ENCODE data around the gene S100A6. TPM values are rescaled to one million over a fixed set of nuclear protein-coding genes. Genes with fewer than 3 reads are reported as not detected.

S100A6 gene
- total RNA-seq, 1 donor from 2014 or later: 154 TPM

- Mint-ChIP-seq H3K36me3 (ENCODE audit: low read depth) (peaks cover 14% of the 10 kb centered on the region), H3K27me3 (ENCODE audit: insufficient read depth) (peaks cover 4% of the 10 kb centered on the region), H3K4me3 (peak overlapping the region; percentile 49), H3K9me3 (no peaks in the 10 kb centered on the region), H3K27ac (peak overlapping the region; percentile 50), H3K4me1 (ENCODE audit: low read depth) (peaks cover 58% of the 10 kb centered on the region)
- DNase-seq (ENCODE audit: low spot score): no peak
- intact Hi-C loops (cut with micrococcal nuclease): loop anchor here (10.0 kb wide), 1 partner anchor 417 kb away; the partner anchor contains the start of genes CREB3L4 and SLC39A1
Measured at GRCh38 chr1:153547560-153548551, 12.1 kb upstream of the S100A6 start.

GRCh38 chr1:153546796-153547559, 11.2 kb upstream of the S100A6 start:
- Mint-ChIP-seq H3K27me3 (ENCODE audit: insufficient read depth) (peaks cover 4% of the 10 kb centered on the region), H3K27ac (peak overlapping the region; percentile 99), H3K4me1 (ENCODE audit: low read depth) (peaks cover 67% of the 10 kb centered on the region), H3K9me3 (no peaks in the 10 kb centered on the region), H3K4me3 (peak overlapping the region; percentile 13), H3K36me3 (ENCODE audit: low read depth) (peaks cover 21% of the 10 kb centered on the region)
- DNase-seq (ENCODE audit: low spot score): no peak
- intact Hi-C loops (cut with micrococcal nuclease): loop anchor here (10.0 kb wide), 1 partner anchor 418 kb away; the partner anchor contains the start of genes CREB3L4 and SLC39A1

DNA sequence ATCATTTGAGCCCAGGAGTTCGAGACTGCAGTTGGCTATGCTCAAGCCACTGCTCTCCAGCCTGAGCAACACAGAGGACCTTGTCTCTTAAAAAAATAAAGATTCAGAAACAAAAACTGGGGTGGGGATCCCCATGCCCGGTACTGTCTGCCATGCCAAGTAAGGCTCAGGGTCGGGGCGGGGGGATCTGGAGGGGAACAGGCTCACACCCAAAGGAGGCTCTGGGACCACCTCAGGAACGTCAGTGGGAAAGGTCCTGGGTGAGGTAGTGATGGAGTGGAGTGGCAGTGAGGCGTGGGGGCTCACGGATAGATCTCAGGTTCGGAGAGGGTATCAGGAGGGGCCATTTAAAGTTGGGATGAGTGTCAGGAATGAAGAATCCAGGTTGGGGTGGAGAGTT, 10.6 kb upstream of the S100A6 start:
- Mint-ChIP-seq H3K4me1 (ENCODE audit: low read depth) (peaks cover 73% of the 10 kb centered on the region), H3K36me3 (ENCODE audit: low read depth) (peaks cover 27% of the 10 kb centered on the region), H3K9me3 (no peaks in the 10 kb centered on the region), H3K27ac (peak overlapping the region; percentile 99), H3K4me3 (peak overlapping the region; percentile 13), H3K27me3 (ENCODE audit: insufficient read depth) (peaks cover 4% of the 10 kb centered on the region)
- intact Hi-C loops (cut with micrococcal nuclease): loop anchor here (10.0 kb wide), 1 partner anchor 418 kb away; the partner anchor contains the start of genes CREB3L4 and SLC39A1
- DNase-seq (ENCODE audit: low spot score): no peak

- Mint-ChIP-seq H3K36me3 (ENCODE audit: low read depth) (peaks cover 27% of the 10 kb centered on the region), H3K27ac (peak within 1 kb of the TSS; percentile 99), H3K4me1 (ENCODE audit: low read depth) (peaks cover 83% of the 10 kb centered on the region), H3K4me3 (peak within 1 kb of the TSS; percentile 90), H3K9me3 (no peaks in the 10 kb centered on the region), H3K27me3 (ENCODE audit: insufficient read depth) (peaks cover 2% of the 10 kb centered on the region)
- DNase-seq (ENCODE audit: low spot score): peak; percentile 93
- intact Hi-C loops (cut with micrococcal nuclease): loop anchor here (1.0 to 10.0 kb wide), 5 partner anchors 9 to 419 kb away; partner anchors contain the start of genes CREB3L4, ILF2 and SLC39A1
Measured at GRCh38 chr1:153545067-153546055, 9.6 kb upstream of the S100A6 start, which contains the start of gene S100A4. Gene S100A4, minus strand, starts transcription at chr1:153545806. Its CDS starts 1,012 bp downstream, at chr1:153544794.

- intact Hi-C loops (cut with micrococcal nuclease): loop anchor here (1.0 to 10.0 kb wide), 5 partner anchors 8 to 420 kb away; partner anchors contain the start of genes CREB3L4, ILF2 and SLC39A1
- H3K4me3 Mint-ChIP-seq: peak overlapping the region; percentile 90
- peaks cover 27% of the 10 kb centered on the region for H3K36me3 Mint-ChIP-seq (ENCODE audit: low read depth)
- H3K9me3 Mint-ChIP-seq: no peaks in the 10 kb centered on the region
- peaks cover 2% of the 10 kb centered on the region for H3K27me3 Mint-ChIP-seq (ENCODE audit: insufficient read depth)
- peaks cover 91% of the 10 kb centered on the region for H3K4me1 Mint-ChIP-seq (ENCODE audit: low read depth)
- DNase-seq (ENCODE audit: low spot score): no peak
- H3K27ac Mint-ChIP-seq: peak overlapping the region; percentile 99
Measured at GRCh38 chr1:153544453-153545066, 8.8 kb upstream of the S100A6 start.

- peak overlapping the region; percentile 90 for H3K4me3 Mint-ChIP-seq
- peak overlapping the region; percentile 99 for H3K27ac Mint-ChIP-seq
- no peaks in the 10 kb centered on the region for H3K9me3 Mint-ChIP-seq
- intact Hi-C loops (cut with micrococcal nuclease): loop anchor here (2.0 to 10.0 kb wide), 2 partner anchors 127 to 421 kb away; partner anchors contain the start of genes CREB3L4, ILF2 and SLC39A1
- no peaks in the 10 kb centered on the region for H3K27me3 Mint-ChIP-seq (ENCODE audit: insufficient read depth)
- peaks cover 88% of the 10 kb centered on the region for H3K4me1 Mint-ChIP-seq (ENCODE audit: low read depth)
- peaks cover 27% of the 10 kb centered on the region for H3K36me3 Mint-ChIP-seq (ENCODE audit: low read depth)
- no peak for DNase-seq (ENCODE audit: low spot score)
Measured at GRCh38 chr1:153543736-153544135, 7.9 kb upstream of the S100A6 start.

DNA sequence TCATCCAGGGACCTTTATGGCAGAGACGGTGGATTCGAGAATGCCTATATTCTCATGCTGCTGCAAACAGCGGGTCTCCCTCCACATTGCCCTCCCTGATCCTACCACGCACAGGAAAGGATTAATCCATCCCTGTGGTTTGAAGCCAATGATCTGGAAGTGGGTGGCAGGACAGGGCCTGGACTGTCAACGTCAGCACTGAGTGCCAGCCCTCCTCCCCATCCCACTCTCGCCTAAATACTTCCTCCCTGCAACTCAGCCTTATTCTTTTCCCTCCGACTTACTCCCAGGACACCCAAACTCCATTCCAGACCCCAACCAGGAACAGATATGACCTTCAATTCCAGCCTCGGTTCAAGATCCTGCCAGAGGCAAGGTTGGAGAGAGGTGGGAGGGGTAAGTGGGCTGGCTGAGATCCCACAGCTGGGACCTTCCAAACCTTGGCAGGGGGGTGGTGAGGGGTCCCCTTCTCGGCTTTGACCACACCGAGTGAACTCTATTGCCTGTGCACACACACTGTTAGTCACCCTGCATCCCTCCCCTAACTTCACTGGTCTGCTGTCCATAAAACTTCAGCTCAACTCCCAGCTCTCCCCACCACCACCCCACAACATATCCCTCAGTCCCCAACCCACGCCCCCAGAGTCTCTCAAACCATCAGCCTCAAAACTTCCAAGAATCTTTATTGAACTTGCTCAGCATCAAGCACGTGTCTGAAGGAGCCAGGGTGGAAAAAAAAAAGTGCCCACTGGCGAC, 7.3 kb upstream of the S100A6 start:
- Mint-ChIP-seq H3K4me3 (peak overlapping the region; percentile 90), H3K4me1 (ENCODE audit: low read depth) (peaks cover 82% of the 10 kb centered on the region), H3K27me3 (ENCODE audit: insufficient read depth) (no peaks in the 10 kb centered on the region), H3K36me3 (ENCODE audit: low read depth) (peaks cover 27% of the 10 kb centered on the region), H3K27ac (peak overlapping the region; percentile 85), H3K9me3 (no peaks in the 10 kb centered on the region)
- intact Hi-C loops (cut with micrococcal nuclease): loop anchor here (10.0 kb wide), 1 partner anchor 422 kb away; the partner anchor contains the start of genes CREB3L4 and SLC39A1
- no peak for DNase-seq (ENCODE audit: low spot score)

DNA sequence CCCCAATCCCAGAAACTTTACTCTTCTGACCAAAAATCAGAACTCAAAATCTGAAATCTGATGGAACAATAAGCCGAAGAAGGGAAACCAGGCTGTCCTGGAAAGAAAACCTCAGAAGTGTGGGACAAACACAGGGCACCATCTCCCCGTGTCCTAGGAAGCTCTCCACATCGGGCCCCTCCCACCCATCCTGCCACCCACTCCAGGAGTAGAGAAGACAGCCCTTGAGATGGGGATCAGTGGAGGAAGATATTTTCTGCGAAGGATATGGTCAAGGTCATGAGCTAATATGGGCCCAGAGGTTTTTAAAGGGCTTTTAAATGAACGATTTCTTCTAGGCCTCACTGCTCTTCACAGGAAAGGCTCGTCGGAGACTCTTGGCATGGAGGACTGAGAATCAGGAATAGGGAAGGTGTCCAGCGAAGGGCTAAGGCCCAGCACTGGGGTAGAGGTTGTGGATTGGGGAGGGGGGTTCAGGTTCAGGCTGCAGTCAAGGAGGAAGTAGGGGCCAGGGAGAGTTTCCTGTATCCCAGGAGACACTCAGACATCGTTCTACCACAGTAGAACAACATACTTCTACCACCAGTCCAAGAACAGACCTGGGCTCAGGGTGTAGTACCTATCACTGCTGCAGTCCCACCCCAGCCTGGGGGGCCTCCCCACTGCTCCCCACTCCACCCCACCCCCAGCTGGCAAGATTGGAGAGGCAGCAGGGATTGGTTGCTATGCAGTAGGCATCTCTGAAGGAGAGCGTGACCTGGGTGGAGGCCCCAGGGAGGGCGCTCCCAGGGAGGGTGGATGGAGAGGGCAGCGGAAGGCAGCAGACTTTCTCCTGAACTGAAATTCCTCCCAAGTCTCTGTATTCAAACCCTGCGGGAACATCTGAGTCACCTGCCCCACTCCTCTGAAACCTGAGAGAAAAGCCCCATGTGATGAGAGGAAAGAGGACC, 6.1 kb upstream of the S100A6 start:
- Mint-ChIP-seq H3K4me3 (peak overlapping the region; percentile 41), H3K36me3 (ENCODE audit: low read depth) (peaks cover 27% of the 10 kb centered on the region)
- intact Hi-C loops (cut with micrococcal nuclease): loop anchor here (10.0 kb wide), 1 partner anchor 423 kb away; the partner anchor contains the start of genes CREB3L4 and SLC39A1

DNA sequence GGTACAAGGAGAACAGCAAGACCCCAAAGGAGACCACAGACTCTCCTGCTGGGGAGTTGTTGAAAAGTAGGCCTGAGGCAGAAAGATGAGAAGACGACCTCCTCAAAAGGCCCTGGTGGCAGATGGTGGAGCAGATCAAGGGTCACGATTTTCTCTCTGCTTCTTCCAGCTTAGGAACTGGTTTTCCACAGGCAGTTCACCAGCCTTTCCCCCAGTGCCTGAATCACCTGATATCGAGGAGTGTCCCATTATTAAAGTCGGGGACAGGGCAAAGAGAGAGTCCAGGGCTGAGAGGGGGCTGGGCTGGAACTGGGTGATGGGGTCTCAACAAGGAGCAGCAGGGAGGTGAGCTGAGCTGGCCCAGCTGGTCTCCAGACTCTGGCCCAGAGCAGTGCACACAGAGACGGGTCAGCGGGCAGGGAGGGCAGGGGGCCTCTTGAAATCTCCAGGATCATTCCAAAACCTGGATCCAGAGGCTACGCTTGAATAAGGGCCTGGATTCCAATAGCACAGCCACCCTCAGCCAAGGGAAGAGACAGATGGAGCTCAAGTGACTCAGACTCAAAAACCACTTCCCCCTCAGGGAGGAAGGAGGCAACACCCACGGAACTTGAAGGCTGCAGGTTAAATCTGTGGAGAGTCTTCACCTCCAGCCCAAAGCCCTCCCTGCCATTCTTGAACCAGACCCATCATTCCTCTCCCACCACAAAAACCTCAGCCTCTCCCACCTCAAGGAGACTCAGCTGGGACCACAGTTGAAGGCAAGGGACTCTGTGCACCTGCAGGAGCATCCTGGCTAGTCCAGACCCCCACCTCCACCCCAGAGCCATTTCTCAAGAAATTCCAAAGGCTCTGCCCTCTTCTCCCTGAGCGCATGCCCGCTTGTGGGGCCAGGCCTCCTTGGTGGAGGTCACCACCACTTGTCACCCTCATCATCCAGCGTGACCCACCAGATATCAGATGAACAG, 4.9 kb upstream of the S100A6 start, which contains the start of gene S100A5:
Gene S100A5 (minus strand): TSS at position 541 of the 968 bp plus-strand sequence. CDS start 743 bp downstream, outside the sequence.
- Mint-ChIP-seq H3K27ac (peak within 1 kb of the TSS; percentile 79), H3K36me3 (ENCODE audit: low read depth) (peaks cover 29% of the 10 kb centered on the region), H3K27me3 (ENCODE audit: insufficient read depth) (no peaks in the 10 kb centered on the region), H3K9me3 (no peaks in the 10 kb centered on the region), H3K4me1 (ENCODE audit: low read depth) (peaks cover 76% of the 10 kb centered on the region), H3K4me3 (peak within 1 kb of the TSS; percentile 72)
- peak; percentile 58 for DNase-seq (ENCODE audit: low spot score)
- intact Hi-C loops (cut with micrococcal nuclease): loop anchor here (10.0 kb wide), 1 partner anchor 424 kb away; the partner anchor contains the start of genes CREB3L4 and SLC39A1

More for the DNA sequence above, 6.1 kb upstream of the S100A6 start:
- Mint-ChIP-seq H3K4me1 (ENCODE audit: low read depth) (peaks cover 77% of the 10 kb centered on the region), H3K27me3 (ENCODE audit: insufficient read depth) (no peaks in the 10 kb centered on the region), H3K9me3 (no peaks in the 10 kb centered on the region), H3K27ac (peak overlapping the region; percentile 85)
- no peak for DNase-seq (ENCODE audit: low spot score)

All from activated T-helper 1 cell treated with anti-CD3 and anti-CD28 coated beads, Interleukin-12 subunit alpha, Interleukin-12 subunit beta, Interleukin-2, Interleukin-4 antibody, amounts not matched to agents 30 ng/mL and 10 ng/mL and 1 ng/mL, durations not matched to agents 14 hours and 24 hours and 36 hours (primary cell).